Measurements from ENCODE around the gene AK6.

DNA sequence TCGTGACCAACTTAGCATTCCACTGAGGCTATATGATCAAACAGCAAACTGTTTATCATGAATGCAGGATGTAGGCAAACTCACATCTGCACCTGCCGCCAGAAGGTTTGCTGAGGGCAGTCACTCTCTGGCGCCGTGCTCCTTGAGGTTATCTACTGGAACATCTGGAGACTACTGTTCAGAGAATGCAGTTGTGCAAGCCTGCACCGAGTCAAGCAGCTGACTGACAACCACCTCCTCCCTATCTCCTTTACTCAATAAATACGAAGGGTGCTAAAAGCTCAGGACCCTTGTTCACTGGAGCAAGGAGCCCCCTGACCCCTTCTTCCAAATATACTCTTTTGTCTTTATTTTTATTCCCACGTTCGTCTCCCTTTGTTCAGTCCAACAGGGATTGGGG lies 63.8 kb downstream of the AK6 start:
- TF ChIP-seq POLR2A (IDR thresholded peaks at IDR 0.05; ENCODE audit: low read length) (no peak), GATA1 (IDR thresholded peaks at IDR 0.05; ENCODE audit: low read depth, low read length) (no peak)

Measured in erythroblast (primary cell).